Breast epithelium (tissue), 4 donors: Measurements from ENCODE around the gene DOCK10. TPM values are rescaled to one million over a fixed set of nuclear protein-coding genes. Genes with fewer than 3 reads are reported as not detected.
A peak's percentile ranks its signal among the peaks of the same experiment; 100 is the strongest.

Source experiments
- DNase-seq, 2 donors: peaks; one replicate each; pipeline ENCODE4 v3.0.0-alpha.2; 2019; ENCODE audit warnings: low spot score in 2 of 2
- H3K27ac ChIP-seq, 2 donors: fragments of 200-600 bp; sonication (generic) in 1 of 2; one replicate each; pipeline ENCODE4 v1.5.1; 2016 to 2019; ENCODE audit warnings: mild to moderate bottlenecking in 1 of 2
- H3K27me3 ChIP-seq, 2 donors: fragments of 200-600 bp; sonication (generic) in 1 of 2; one replicate each; pipeline versions ENCODE4 v1.5.1 to v1.6.0; 2017 to 2019; ENCODE audit warnings: control low read depth in 1 of 2, mild to moderate bottlenecking in 1 of 2
- H3K36me3 ChIP-seq: fragments of 200-600 bp; one replicate; pipeline ENCODE4 v1.5.1; 2019
- H3K4me1 ChIP-seq, 2 donors: fragments of 200-600 bp; sonication (generic); one replicate each; pipeline ENCODE4 v1.5.1; 2016 to 2019; ENCODE audit warnings: control low read depth in 1 of 2
- H3K4me3 ChIP-seq, 3 donors: fragments of 200-600 bp; sonication (generic); 1 replicate in 2 of 3; 2 replicates in 1 of 3; pipeline ENCODE4 v1.5.1; 2016 to 2019; ENCODE audit warnings: mild to moderate bottlenecking in 3 of 3, moderate library complexity in 2 of 3
- H3K9me3 ChIP-seq, 2 donors: fragments of 200-600 bp; sonication (generic) in 1 of 2; one replicate each; pipeline ENCODE4 v1.5.1; 2016 to 2019; ENCODE audit warnings: control low read depth in 1 of 2
- CTCF ChIP-seq, 3 donors: fragments of 450-650 bp; IDR thresholded peaks; one replicate each; pipeline ENCODE4 v1.5.1; 2016 to 2017; ENCODE audit warnings: antibody characterized with exemption in 3 of 3, mild to moderate bottlenecking in 3 of 3, moderate library complexity in 3 of 3
- POLR2A ChIP-seq: fragments of 450-650 bp; IDR thresholded peaks from one replicate; pipeline ENCODE4 v1.6.1; 2016; ENCODE audit warnings: antibody characterized with exemption, mild to moderate bottlenecking, moderate library complexity
- POLR2AphosphoS5 ChIP-seq, 3 donors: sonication (generic); formaldehyde crosslinking; IDR thresholded peaks; one replicate each; pipeline ENCODE4 v1.6.1; 2017; ENCODE audit warnings: antibody characterized with exemption in 3 of 3
- intact Hi-C: fragments of 100-400 bp; cut with DNase I; formaldehyde crosslinking; loops from one replicate; pipeline ENCODE4 v1.15.1; 2023; ENCODE audit warnings: low total_unique reads
- total RNA-seq, 3 donors: library from RNA; depleted of rRNA; stranded (reverse); fragments of >200 nt; gene quantifications; one replicate each; pipeline ENCODE4 v1.1.0, GENCODE V29; 2016

The DOCK10 gene
- total RNA-seq, 3 donors from 2014 or later = 13.8 to 23.9 (median 15.4) TPM

GRCh38 chr2:224781400-224781799 lies 260.9 kb downstream of the DOCK10 start:
- TF ChIP-seq POLR2A = no peak
- no peak for TF ChIP-seq CTCF (IDR thresholded peaks at IDR 0.05)
- TF ChIP-seq POLR2AphosphoS5 (IDR thresholded peaks at IDR 0.05) = no peak
- H3K9me3 ChIP-seq = no peaks in the 10 kb centered on the region
- H3K4me3 ChIP-seq = no peak overlapping the region
- H3K4me1 ChIP-seq = no peaks in the 10 kb centered on the region
- intact Hi-C loops = no loop called here
- H3K36me3 ChIP-seq = no peaks in the 10 kb centered on the region
- DNase-seq = no peak
- no peak overlapping the region for H3K27ac ChIP-seq
- no peaks in the 10 kb centered on the region for H3K27me3 ChIP-seq

DNA sequence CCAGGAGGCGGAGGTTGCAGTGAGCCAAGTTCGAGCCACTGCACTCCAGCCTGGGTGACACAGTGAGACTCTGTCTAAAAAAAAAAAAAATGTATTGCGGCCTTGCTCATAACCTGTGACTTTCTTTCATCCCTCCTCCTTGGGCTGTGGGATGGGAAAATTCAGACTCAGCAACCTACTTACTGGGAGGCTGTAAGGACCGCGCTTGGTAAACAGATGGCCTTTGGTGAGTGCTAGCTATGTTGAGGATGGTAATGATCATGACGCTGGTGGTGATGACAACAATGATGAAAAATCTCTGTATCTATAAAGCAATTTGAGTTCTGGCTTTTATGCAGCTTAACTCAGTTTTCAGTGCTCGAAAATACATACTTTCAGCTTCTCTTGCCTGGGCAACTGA lies 261.4 kb downstream of the DOCK10 start:
- no peak for TF ChIP-seq CTCF (IDR thresholded peaks at IDR 0.05)
- TF ChIP-seq POLR2A = no peak
- no peak for TF ChIP-seq POLR2AphosphoS5 (IDR thresholded peaks at IDR 0.05)
- Histone ChIP-seq H3K27ac (no peak overlapping the region), H3K9me3 (no peaks in the 10 kb centered on the region), H3K4me1 (no peaks in the 10 kb centered on the region), H3K27me3 (no peaks in the 10 kb centered on the region), H3K36me3 (no peaks in the 10 kb centered on the region), H3K4me3 (no peak overlapping the region)
- intact Hi-C loops = no loop called here
- no peak for DNase-seq

- H3K9me3 ChIP-seq = no peaks in the 10 kb centered on the region
- no peak overlapping the region for H3K27ac ChIP-seq
- intact Hi-C loops = no loop called here
- no peak for DNase-seq
- H3K36me3 ChIP-seq = no peaks in the 10 kb centered on the region
- H3K27me3 ChIP-seq = no peaks in the 10 kb centered on the region
- no peak for TF ChIP-seq POLR2A
- no peak for TF ChIP-seq POLR2AphosphoS5 (IDR thresholded peaks at IDR 0.05)
- TF ChIP-seq CTCF (IDR thresholded peaks at IDR 0.05) = no peak
- H3K4me1 ChIP-seq = no peaks in the 10 kb centered on the region
- H3K4me3 ChIP-seq = no peak overlapping the region
These were observed 262.2 kb downstream of the DOCK10 start for GRCh38 chr2:224780106-224780505.

DNA sequence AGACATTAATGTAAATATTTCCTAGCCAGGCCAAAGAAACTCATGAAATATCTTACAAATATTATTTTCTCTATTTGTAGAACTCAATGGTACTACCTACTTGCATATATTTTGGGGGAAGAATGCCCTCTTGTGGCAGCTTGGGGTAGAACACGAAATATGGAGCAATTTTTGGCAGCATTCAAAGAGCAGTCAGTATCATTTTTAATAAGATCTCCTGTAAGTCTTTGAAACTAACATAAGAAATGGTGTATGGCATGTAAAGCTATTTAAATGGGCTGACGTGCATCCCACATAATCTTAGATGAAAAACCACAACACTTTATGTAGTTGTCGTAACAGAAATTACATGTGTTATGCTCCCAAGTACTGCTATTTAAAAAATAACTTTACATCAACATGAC lies 263.8 kb downstream of the DOCK10 start:
- no peaks in the 10 kb centered on the region for H3K36me3 ChIP-seq
- no peak overlapping the region for H3K27ac ChIP-seq
- no peaks in the 10 kb centered on the region for H3K4me1 ChIP-seq
- no peak overlapping the region for H3K4me3 ChIP-seq
- no peaks in the 10 kb centered on the region for H3K27me3 ChIP-seq
- peak in 1 of 2 donors; percentile 35 for DNase-seq
- TF ChIP-seq CTCF (IDR thresholded peaks at IDR 0.05) (peak; percentile 66 to 70 (median 69)), POLR2A (no peak)
- intact Hi-C loops = no loop called here
- H3K9me3 ChIP-seq = no peaks in the 10 kb centered on the region

DNA sequence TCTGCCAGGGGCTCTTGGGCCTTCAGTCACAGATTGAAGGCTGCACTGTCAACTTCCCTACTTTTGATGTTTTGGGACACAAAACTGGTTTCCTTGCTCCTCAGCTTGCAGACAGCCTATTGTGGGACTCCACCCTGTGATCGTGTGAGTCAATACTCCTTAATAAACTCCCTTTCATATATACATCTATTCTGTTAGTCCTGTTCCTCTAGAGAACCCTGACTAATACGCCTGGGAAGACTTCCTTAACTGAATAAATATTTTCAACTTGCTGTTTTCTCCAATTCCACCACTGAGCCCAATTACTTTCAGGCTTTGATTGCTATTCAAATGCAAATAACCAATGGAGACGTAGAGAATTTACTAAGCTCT lies 264.7 kb downstream of the DOCK10 start:
- intact Hi-C loops = no loop called here
- Histone ChIP-seq H3K9me3 (no peaks in the 10 kb centered on the region), H3K4me3 (no peak overlapping the region), H3K36me3 (no peaks in the 10 kb centered on the region), H3K4me1 (no peaks in the 10 kb centered on the region), H3K27ac (no peak overlapping the region), H3K27me3 (no peaks in the 10 kb centered on the region)
- TF ChIP-seq POLR2AphosphoS5 (IDR thresholded peaks at IDR 0.05) (no peak), CTCF (IDR thresholded peaks at IDR 0.05) (no peak), POLR2A (no peak)
- no peak for DNase-seq
